ENCODE measurements around the gene STT3B. TPM values are rescaled to one million over a fixed set of nuclear protein-coding genes. Genes with fewer than 3 reads are reported as not detected.

The STT3B gene
- total and polyA plus RNA-seq, 2 of the 4 experiments (the other 2 are of a cell fraction) = 45.5 to 86.4 TPM

- H3K9me1 ChIP-seq (ENCODE audit: insufficient read depth, low read length) = no peaks in the 10 kb centered on the region
- no peak overlapping the region for H4K8ac ChIP-seq (ENCODE audit: low read depth in 2 of 2, low read length in 2 of 2)
- DNase-seq (no peak), ATAC-seq (ENCODE audit: low read depth) (no peak)
- no peak overlapping the region for H4K5ac ChIP-seq (ENCODE audit: low read depth, low read length)
- peaks cover 2% of the 10 kb centered on the region; the same call in 1 of the 2 replicates for H3K36me3 ChIP-seq (ENCODE audit: control insufficient read depth, insufficient read depth, low read length)
- peaks cover 3% of the 10 kb centered on the region; the same call in 1 of the 2 replicates for H3K9me3 ChIP-seq (ENCODE audit: control insufficient read depth, insufficient read depth, low read length)
- H2AFZ ChIP-seq (replicated peaks; ENCODE audit: low read length, poor library complexity) = no peak overlapping the region
- no peaks in the 10 kb centered on the region for H3K27me3 ChIP-seq (ENCODE audit: control insufficient read depth, insufficient read depth, low read length)
- H2BK15ac ChIP-seq (ENCODE audit: low read depth, low read length) = no peak overlapping the region
- H3K4me2 ChIP-seq (ENCODE audit: low read depth, low read length) = no peak overlapping the region
- CTCF ChIA-PET = interaction anchor here (0.6 kb wide), 1 partner anchor 139 kb away, joined by 3 read pairs; no protein-coding TSS in a partner anchor
- BruUV-seq (replicated peaks) = no TSS peak
- H3K27ac ChIP-seq (ENCODE audit: insufficient read depth, low read length) = no peak overlapping the region
- H2AK9ac ChIP-seq (replicated peaks; ENCODE audit: low read depth, low read length, poor library complexity) = no peak overlapping the region
- intact Hi-C loops (cut with micrococcal nuclease) (no loop called here), in situ Hi-C loops (cut with MboI; ENCODE audit: low sequenced_read_pairs) (no loop called here), dilution Hi-C loops (cut with HindIII; ENCODE audit: low sequenced_read_pairs, unreplicated experiment) (no loop called here)
- POLR2A ChIA-PET (ENCODE audit: unreplicated experiment) = no interaction called here
- no peak overlapping the region for H2BK20ac ChIP-seq (ENCODE audit: low read depth, low read length)
- no peak overlapping the region for H3K4ac ChIP-seq (ENCODE audit: low read depth, low read length)
- no peak overlapping the region for H2AK5ac ChIP-seq (ENCODE audit: low read depth, low read length)
- H4K20me1 ChIP-seq (ENCODE audit: insufficient read depth, low read length) = no peaks in the 10 kb centered on the region
- H2BK5ac ChIP-seq (ENCODE audit: low read depth, low read length, poor library complexity, severe bottlenecking) = no peak overlapping the region
- no peak overlapping the region for H2BK120ac ChIP-seq (ENCODE audit: low read depth, low read length)
- no peak overlapping the region for H3K18ac ChIP-seq (ENCODE audit: low read depth, low read length)
- H4K91ac ChIP-seq (ENCODE audit: insufficient read depth, low read depth, low read length) = no peak overlapping the region
- H3K9ac ChIP-seq (ENCODE audit: low read depth, low read length) = no peak overlapping the region
- no peak overlapping the region for H3K23ac ChIP-seq (ENCODE audit: low read depth, low read length)
- TF ChIP-seq NFE2L2 (IDR thresholded peaks at IDR 0.05; ENCODE audit: low read depth, low read length) (no peak), RAD21 (IDR thresholded peaks at IDR 0.05; ENCODE audit: low read length) (no peak), FOS (IDR thresholded peaks at IDR 0.05; ENCODE audit: low read depth, low read length) (no peak), RCOR1 (IDR thresholded peaks at IDR 0.05; ENCODE audit: insufficient replicate concordance, low read length) (no peak), CEBPB (IDR thresholded peaks at IDR 0.05; ENCODE audit: low read depth, low read length) (no peak), USF2 (IDR thresholded peaks at IDR 0.05; ENCODE audit: low read depth, low read length) (no peak), RFX5 (IDR thresholded peaks at IDR 0.05; ENCODE audit: low read depth, low read length) (no peak), CTCF (conservative IDR thresholded peaks at IDR 0.05; ENCODE audit: low read depth, low read length) (no peak), CHD1 (IDR thresholded peaks at IDR 0.05; ENCODE audit: low read depth, low read length) (no peak)
- no peak overlapping the region for H3K56ac ChIP-seq (ENCODE audit: extremely low read depth, insufficient read depth, low read length)
- H3K79me1 ChIP-seq (ENCODE audit: low read depth in 1 of 2, low read length in 2 of 2) = no peaks in the 10 kb centered on the region
- no peak overlapping the region for H3K14ac ChIP-seq (replicated peaks; ENCODE audit: low read depth, low read length)
- H3K4me3 ChIP-seq (ENCODE audit: insufficient read depth, low read depth, low read length) = no peak overlapping the region
- H3K4me1 ChIP-seq (ENCODE audit: control insufficient read depth, insufficient read depth, low read length) = no peaks in the 10 kb centered on the region
Observed at GRCh38 chr3:31659246-31659645, 126.5 kb downstream of the STT3B start.
